Lung (tissue), 12 donors: ENCODE data around the gene HMHB1. TPM values are rescaled to one million over a fixed set of nuclear protein-coding genes. Genes with fewer than 3 reads are reported as not detected.

ENCODE experiments used
- ATAC-seq: fragments of 200-7000 bp; cut with Tn5 transposase; one replicate; pipeline ENCODE4 v1.9.1; 2020; ENCODE audit warnings: moderate number of reproducible peaks; ENCODE audit not compliant: insufficient read depth, low FRiP score
- DNase-seq, 3 donors: peaks; one replicate each; pipeline ENCODE4 v3.0.0-alpha.2; 2013 to 2017
- H3K27ac ChIP-seq, 2 donors: one replicate each; pipeline ENCODE4 v1.5.1; 2013; ENCODE audit warnings: mild to moderate bottlenecking in 2 of 2, moderate library complexity in 2 of 2, control low read depth in 1 of 2, inconsistent platforms in 1 of 2, low read depth in 1 of 2, low read length in 1 of 2
- H3K27me3 ChIP-seq, 3 donors: one replicate each; pipeline ENCODE4 v1.5.1; 2013; ENCODE audit warnings: low read length in 2 of 3; ENCODE audit not compliant: control insufficient read depth in 3 of 3, insufficient read depth in 3 of 3
- H3K36me3 ChIP-seq, 4 donors: one replicate each; pipeline ENCODE4 v1.5.1; 2013; ENCODE audit warnings: low read length in 4 of 4, mild to moderate bottlenecking in 1 of 4, moderate library complexity in 1 of 4; ENCODE audit not compliant: control insufficient read depth in 4 of 4, insufficient read depth in 4 of 4
- H3K4me1 ChIP-seq, 5 donors: one replicate each; pipeline ENCODE4 v1.5.1; 2013; ENCODE audit warnings: low read length in 5 of 5, mild to moderate bottlenecking in 2 of 5, moderate library complexity in 1 of 5; ENCODE audit not compliant: control insufficient read depth in 5 of 5, insufficient read depth in 5 of 5
- H3K4me3 ChIP-seq: one replicate; pipeline ENCODE4 v1.5.1; 2013; ENCODE audit warnings: mild to moderate bottlenecking, control low read depth, moderate library complexity
- H3K9ac ChIP-seq, 2 donors: one replicate each; pipeline ENCODE4 v1.5.1; 2013; ENCODE audit warnings: low read length in 2 of 2, control low read depth in 1 of 2; ENCODE audit not compliant: insufficient read depth in 1 of 2
- H3K9me3 ChIP-seq, 4 donors: one replicate each; pipeline ENCODE4 v1.5.1; 2013; ENCODE audit warnings: low read length in 3 of 4, mild to moderate bottlenecking in 1 of 4, moderate library complexity in 1 of 4; ENCODE audit not compliant: control insufficient read depth in 4 of 4, insufficient read depth in 3 of 4
- whole genome bisulfite sequencing, 2 donors: extraction: QIAGEN DNeasy Blood & Tissue Kit; methylation state at CpG; one replicate each; pipeline ENCODE4 v1.1.7; 2013; 5-methylcytosine and 5-hydroxymethylcytosine counted together
- polyA plus RNA-seq, 2 donors: library from polyadenylated mRNA; stranded (reverse); fragments of 200-250 nt; gene quantifications; one replicate each; pipeline ENCODE4 v1.2.1, GENCODE V29; 2013
- total RNA-seq, 2 donors: library from RNA; depleted of rRNA in 1 of 2; stranded (reverse); fragments of >200 nt in 1 of 2; gene quantifications; one replicate each; pipeline ENCODE4 v1.2.1, GENCODE V29; 2014 to 2021
- TF ChIP-seq, protein P1 (sequence below): IDR thresholded peaks from 2 replicates; pipeline ENCODE4 v1.5.1; 2012; ENCODE audit warnings: mild to moderate bottlenecking; ENCODE audit errors: control extremely low read depth, extremely low read depth
- donor health status: control.
- donor health status: control.
- donor health status: Bipolar disorder and iron deficiency.
- donor health status: healthy.
- donor health status: DM: yes; HTN: yes; CAD: no.

HMHB1 gene
- total and polyA plus RNA-seq, 4 donors, result not detected

GRCh38 chr5:143843461-143843860 lies 31.5 kb downstream of the HMHB1 start:
- no peaks in the 10 kb centered on the region for H3K4me1 ChIP-seq
- H3K9me3 ChIP-seq, result no peaks in the 10 kb centered on the region
- no peaks in the 10 kb centered on the region for H3K27me3 ChIP-seq
- ATAC-seq (no peak), DNase-seq (no peak)
- no peaks in the 10 kb centered on the region for H3K36me3 ChIP-seq
- TF ChIP-seq, protein P1, sequence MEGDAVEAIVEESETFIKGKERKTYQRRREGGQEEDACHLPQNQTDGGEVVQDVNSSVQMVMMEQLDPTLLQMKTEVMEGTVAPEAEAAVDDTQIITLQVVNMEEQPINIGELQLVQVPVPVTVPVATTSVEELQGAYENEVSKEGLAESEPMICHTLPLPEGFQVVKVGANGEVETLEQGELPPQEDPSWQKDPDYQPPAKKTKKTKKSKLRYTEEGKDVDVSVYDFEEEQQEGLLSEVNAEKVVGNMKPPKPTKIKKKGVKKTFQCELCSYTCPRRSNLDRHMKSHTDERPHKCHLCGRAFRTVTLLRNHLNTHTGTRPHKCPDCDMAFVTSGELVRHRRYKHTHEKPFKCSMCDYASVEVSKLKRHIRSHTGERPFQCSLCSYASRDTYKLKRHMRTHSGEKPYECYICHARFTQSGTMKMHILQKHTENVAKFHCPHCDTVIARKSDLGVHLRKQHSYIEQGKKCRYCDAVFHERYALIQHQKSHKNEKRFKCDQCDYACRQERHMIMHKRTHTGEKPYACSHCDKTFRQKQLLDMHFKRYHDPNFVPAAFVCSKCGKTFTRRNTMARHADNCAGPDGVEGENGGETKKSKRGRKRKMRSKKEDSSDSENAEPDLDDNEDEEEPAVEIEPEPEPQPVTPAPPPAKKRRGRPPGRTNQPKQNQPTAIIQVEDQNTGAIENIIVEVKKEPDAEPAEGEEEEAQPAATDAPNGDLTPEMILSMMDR, result no peak
- no peak overlapping the region for H3K4me3 ChIP-seq
- WGBS, 2 donors, result 84 to 91% methylated on average over 2 of the region's 2 CpGs
- H3K9ac ChIP-seq, result no peak overlapping the region
- H3K27ac ChIP-seq, result no peak overlapping the region

DNA sequence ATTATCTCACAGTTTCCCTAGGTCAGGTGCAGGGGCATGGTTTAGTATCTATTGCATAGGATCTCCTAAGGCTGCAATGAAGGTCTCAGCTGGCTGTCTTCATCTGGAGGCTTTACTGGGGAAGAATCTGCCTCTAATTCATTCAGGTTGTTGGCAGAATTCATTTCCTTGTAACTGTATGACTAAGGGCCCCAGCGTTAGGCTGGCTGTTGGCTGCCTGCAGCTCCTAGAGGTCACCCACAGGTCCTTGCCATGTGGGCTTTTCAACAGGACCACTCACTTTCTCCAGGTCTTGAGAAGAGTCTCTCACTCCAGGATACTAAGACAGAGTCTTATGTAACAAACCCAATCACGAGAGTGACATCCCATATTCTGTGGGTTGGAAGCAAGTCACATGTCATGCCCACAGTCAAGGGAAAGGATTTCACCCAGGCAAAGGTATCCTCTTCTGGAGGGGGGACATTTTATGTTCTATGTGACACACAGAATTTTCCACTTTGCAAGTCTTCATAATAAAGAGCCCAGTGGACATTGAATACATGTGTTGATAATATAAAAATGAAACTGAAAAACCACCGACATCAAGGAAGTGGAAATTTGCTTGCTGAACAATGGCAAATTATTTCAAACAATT lies 38.2 kb downstream of the HMHB1 start:
- H3K4me1 ChIP-seq, result no peaks in the 10 kb centered on the region
- no peak overlapping the region for H3K9ac ChIP-seq
- no peak for DNase-seq
- TF ChIP-seq, protein P1, result no peak
- no peaks in the 10 kb centered on the region for H3K36me3 ChIP-seq
- H3K27ac ChIP-seq, result no peak overlapping the region
- no peak for ATAC-seq
- 47 to 61% methylated on average over 3 of the region's 3 CpGs for WGBS, 2 donors
- H3K4me3 ChIP-seq, result no peak overlapping the region
- peaks cover 0 to 5% (median 0%) of the 10 kb centered on the region in 4 donors for H3K9me3 ChIP-seq
- no peaks in the 10 kb centered on the region for H3K27me3 ChIP-seq

DNA sequence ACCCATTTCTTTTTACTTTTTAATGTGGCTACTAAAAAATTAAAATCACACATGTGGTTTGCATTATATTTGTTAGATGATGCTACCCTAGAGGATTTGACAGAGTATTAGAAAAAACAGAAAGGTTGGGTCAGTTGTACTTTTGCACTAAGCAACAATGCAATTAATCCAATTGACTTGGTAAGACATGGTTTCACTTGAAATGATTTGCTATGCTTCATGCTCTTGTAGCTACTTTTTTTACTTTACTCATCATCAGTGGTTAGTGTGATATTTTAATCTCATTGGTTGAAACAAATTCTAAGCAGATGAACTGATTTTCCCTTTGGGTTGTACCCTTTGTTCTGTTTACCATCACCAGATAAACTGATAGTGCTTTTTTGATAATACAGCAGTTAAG lies 39.4 kb downstream of the HMHB1 start:
- Histone ChIP-seq H3K4me3 (no peak overlapping the region), H3K4me1 (no peaks in the 10 kb centered on the region), H3K9me3 (peaks cover 0 to 5% (median 0%) of the 10 kb centered on the region in 4 donors), H3K27me3 (no peaks in the 10 kb centered on the region), H3K27ac (no peak overlapping the region), H3K36me3 (no peaks in the 10 kb centered on the region), H3K9ac (no peak overlapping the region)
- DNase-seq (no peak), ATAC-seq (no peak)
- TF ChIP-seq, protein P1, result no peak

GRCh38 chr5:143860211-143860610 lies 48.2 kb downstream of the HMHB1 start:
- 92 to 100% methylated on average over 1 of the region's 1 CpG for WGBS, 2 donors
- no peak overlapping the region for H3K9ac ChIP-seq
- H3K36me3 ChIP-seq, result no peaks in the 10 kb centered on the region
- peaks cover 0 to 1% (median 0%) of the 10 kb centered on the region in 5 donors for H3K4me1 ChIP-seq
- H3K27ac ChIP-seq, result no peak overlapping the region
- H3K27me3 ChIP-seq, result no peaks in the 10 kb centered on the region
- H3K9me3 ChIP-seq, result no peaks in the 10 kb centered on the region
- DNase-seq (no peak), ATAC-seq (no peak)
- TF ChIP-seq, protein P1, result no peak
- H3K4me3 ChIP-seq, result no peak overlapping the region
